Measurements from ENCODE around the gene CDKN2AIP.

Gene CDKN2AIP

DNA sequence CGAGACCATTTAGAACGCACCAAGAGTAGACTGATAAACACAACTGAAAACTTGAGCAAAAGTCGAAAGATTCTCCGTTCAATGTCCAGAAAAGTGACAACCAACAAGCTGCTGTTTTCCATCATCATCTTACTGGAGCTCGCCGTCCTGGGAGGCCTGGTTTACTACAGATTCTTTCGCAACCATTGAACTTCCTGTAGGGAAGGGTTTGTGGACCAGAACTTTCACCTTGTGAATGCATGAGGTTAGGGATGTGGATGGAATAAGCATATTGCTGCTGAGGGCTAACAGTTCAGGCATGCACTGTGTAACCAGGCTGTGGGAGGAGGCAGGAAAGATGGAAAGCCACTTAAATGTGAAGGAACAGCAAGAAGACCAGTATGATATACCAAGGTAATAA, 39.6 kb downstream of the CDKN2AIP start:
- TF ChIP-seq, protein P1, sequence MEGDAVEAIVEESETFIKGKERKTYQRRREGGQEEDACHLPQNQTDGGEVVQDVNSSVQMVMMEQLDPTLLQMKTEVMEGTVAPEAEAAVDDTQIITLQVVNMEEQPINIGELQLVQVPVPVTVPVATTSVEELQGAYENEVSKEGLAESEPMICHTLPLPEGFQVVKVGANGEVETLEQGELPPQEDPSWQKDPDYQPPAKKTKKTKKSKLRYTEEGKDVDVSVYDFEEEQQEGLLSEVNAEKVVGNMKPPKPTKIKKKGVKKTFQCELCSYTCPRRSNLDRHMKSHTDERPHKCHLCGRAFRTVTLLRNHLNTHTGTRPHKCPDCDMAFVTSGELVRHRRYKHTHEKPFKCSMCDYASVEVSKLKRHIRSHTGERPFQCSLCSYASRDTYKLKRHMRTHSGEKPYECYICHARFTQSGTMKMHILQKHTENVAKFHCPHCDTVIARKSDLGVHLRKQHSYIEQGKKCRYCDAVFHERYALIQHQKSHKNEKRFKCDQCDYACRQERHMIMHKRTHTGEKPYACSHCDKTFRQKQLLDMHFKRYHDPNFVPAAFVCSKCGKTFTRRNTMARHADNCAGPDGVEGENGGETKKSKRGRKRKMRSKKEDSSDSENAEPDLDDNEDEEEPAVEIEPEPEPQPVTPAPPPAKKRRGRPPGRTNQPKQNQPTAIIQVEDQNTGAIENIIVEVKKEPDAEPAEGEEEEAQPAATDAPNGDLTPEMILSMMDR (IDR thresholded peaks at IDR 0.05; ENCODE audit: low read depth, low read length): no peak
- DNase-seq (ENCODE audit: extremely low read depth, low read depth): no peak

DNA sequence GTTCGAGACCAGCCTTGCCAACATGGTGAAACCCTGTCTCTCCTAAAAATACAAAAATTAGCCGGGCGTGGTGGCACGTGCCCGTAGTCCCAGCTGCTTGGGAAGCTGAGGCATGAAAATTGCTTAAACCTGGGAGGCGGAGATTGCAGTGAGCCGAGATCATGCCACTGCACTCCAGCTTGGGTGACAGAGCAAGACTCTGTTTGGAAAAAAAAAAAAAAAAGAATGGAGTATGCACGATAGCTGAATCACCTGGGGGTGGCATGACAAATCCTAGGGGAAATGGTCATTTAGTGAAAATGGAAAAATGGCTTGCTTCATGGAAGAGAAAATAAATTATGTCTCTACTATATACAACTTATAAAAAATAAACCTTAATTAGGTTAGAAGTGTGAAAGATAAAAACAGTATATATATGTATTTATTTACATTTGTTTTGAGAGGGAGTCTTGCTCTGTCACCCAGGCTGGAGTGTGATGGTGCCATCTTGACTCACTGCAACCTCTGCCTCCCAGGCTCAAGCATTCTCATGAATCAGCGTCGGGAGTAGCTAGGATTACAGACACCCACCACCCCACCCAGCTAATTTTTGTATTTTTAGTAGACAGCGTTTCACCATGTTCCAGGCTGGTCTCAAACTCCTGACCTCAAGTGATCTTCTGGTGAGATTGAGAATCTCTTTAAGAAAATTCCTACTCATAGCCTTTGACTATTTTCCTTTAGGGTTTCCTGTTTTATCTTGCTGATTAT, 41.1 kb downstream of the CDKN2AIP start:
- TF ChIP-seq, protein P1 (IDR thresholded peaks at IDR 0.05; ENCODE audit: low read depth, low read length): no peak

DNA sequence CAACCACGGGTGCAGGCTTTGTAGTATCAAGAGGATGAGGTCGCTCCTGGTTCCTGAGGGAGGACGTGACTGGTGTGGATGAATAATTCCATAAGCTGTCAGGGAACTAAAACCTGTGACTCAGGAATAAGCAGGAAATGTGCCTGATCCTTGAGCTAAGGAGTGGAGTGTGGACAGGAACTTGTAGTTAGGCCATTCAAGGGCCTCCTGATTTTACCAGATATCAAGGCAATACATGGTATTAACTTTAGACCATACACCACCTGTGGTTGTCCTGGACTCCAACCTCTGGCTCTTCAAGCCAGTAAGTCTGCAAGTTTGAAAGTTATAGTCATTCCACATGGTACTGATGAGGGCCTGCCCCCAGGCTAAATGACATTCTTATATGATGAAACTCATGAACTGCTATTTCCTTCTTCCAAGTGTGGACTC, 48.4 kb downstream of the CDKN2AIP start:
- DNase-seq (ENCODE audit: extremely low read depth, low read depth): peak; percentile 50
- TF ChIP-seq, protein P1 (IDR thresholded peaks at IDR 0.05; ENCODE audit: low read depth, low read length): no peak

More for the DNA sequence above, 41.1 kb downstream of the CDKN2AIP start:
- DNase-seq (ENCODE audit: extremely low read depth, low read depth): no peak

DNA sequence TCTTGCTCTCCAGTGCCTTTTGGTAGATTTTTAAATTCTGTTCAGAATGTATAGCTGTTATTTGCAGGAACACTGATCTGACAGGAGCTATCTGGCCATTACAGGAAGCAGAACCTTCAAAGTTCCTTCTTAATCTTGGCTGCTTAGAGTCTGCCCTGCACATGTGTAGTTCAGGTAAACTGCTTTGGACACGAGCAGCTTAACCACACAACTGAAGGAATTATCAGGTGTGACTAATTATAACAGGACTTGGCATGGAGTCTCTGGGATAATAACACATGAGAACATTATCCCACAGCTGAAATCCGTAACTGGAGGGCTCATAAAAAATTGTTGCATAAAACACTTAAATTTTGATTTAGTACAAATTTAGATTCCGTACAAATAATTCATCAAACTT, 48.8 kb downstream of the CDKN2AIP start:
- DNase-seq (ENCODE audit: extremely low read depth, low read depth): no peak
- TF ChIP-seq, protein P1 (IDR thresholded peaks at IDR 0.05; ENCODE audit: low read depth, low read length): no peak

DNA sequence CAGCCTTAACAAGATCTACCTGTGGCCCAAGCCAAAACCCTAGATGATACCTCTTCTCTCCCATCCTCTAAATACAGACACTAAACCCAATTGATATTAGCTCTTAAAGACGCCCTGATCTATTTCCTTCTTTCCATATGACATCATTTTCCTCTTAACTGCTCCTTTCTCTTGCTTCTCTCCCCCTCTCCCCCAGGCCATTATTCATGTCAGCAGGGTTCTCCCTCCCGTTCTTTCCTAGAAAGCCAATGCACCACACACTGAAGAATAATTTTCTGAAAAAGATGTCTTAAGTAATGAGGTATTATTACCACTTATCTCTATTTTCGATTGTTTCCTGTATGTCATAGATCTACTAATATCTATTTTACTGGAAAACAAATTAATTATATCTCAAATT, 50.7 kb downstream of the CDKN2AIP start:
- TF ChIP-seq, protein P1 (IDR thresholded peaks at IDR 0.05; ENCODE audit: low read depth, low read length): no peak

More for the DNA sequence above, 50.7 kb downstream of the CDKN2AIP start:
- no peak for DNase-seq (ENCODE audit: extremely low read depth, low read depth)

Data from AG09319 (cell line).